H1 (cell line): ENCODE results near the gene CELF6. TPM values are rescaled to one million over a fixed set of nuclear protein-coding genes. Genes with fewer than 3 reads are reported as not detected.

ENCODE experiments used
- CTCF ChIA-PET: fragments of 300-600 bp; sonication (Branson Sonifier 250); formaldehyde crosslinking; loops from one replicate; lab custom pipeline; 2021; ENCODE audit not compliant: partially characterized antibody; lab: Charles Lee
- POLR2A ChIA-PET: fragments of 300-600 bp; sonication (Branson Sonifier 250); formaldehyde crosslinking; loops from one replicate; lab custom pipeline; 2021; ENCODE audit warnings: inconsistent platforms; ENCODE audit not compliant: partially characterized antibody; lab: Charles Lee
- DNase-seq, 2 experiments: peaks; one replicate each; pipeline versions ENCODE4 v3.0.0 to v3.0.0-alpha.2; 2010 to 2022; ENCODE audit warnings: low spot score in 2 of 2, low read depth in 1 of 2, mixed read lengths in 1 of 2
- FAIRE-seq: peaks from 2 replicates; lab custom pipeline; 2011; peaks lifted over from hg19 to GRCh38; lab: Jason Lieb, UNC
- H2AFZ ChIP-seq: 2 replicates; pipeline ENCODE4 v1.8.1; 2012; ENCODE audit warnings: low read length, inconsistent platforms
- H2AK5ac ChIP-seq: 2 replicates; pipeline ENCODE4 v1.6.1; 2013; ENCODE audit warnings: low read depth, low read length
- H2BK120ac ChIP-seq: replicated peaks from 2 replicates; pipeline ENCODE3; 2013; ENCODE audit warnings: low read depth, low read length, inconsistent platforms
- H2BK12ac ChIP-seq: 2 replicates; pipeline ENCODE4 v1.6.1; 2013; ENCODE audit warnings: low read depth, low read length
- H2BK15ac ChIP-seq: 2 replicates; pipeline ENCODE4 v1.6.1; 2013; ENCODE audit warnings: low read length
- H2BK20ac ChIP-seq: 2 replicates; pipeline ENCODE4 v1.6.1; 2013; ENCODE audit warnings: low read length
- H2BK5ac ChIP-seq: 2 replicates; pipeline ENCODE4 v1.6.1; 2013; ENCODE audit warnings: low read depth, low read length
- H3K14ac ChIP-seq: 2 replicates; pipeline ENCODE4 v1.6.1; 2013; ENCODE audit warnings: inconsistent platforms; ENCODE audit not compliant: insufficient read length
- H3K18ac ChIP-seq: 2 replicates; pipeline ENCODE4 v1.6.1; 2013; ENCODE audit warnings: low read length; ENCODE audit errors: extremely low read depth
- H3K23ac ChIP-seq: 2 replicates; pipeline ENCODE4 v1.6.1; 2013; ENCODE audit warnings: inconsistent platforms; ENCODE audit not compliant: insufficient read length
- H3K23me2 ChIP-seq: 2 replicates; pipeline ENCODE4 v1.6.1; 2013; ENCODE audit warnings: low read depth, low read length
- H3K27ac ChIP-seq: 2 replicates; pipeline ENCODE4 v1.6.1; 2011; ENCODE audit warnings: low read depth, low read length, inconsistent platforms
- H3K27me3 ChIP-seq, 4 experiments: replicated peaks in 1 of 4; 1 replicate in 1 of 4; 2 replicates in 3 of 4; pipeline versions ENCODE4 v1.6.1 to v1.8.1; 2011 to 2013; ENCODE audit warnings: low read length in 3 of 4, mild to moderate bottlenecking in 3 of 4, inconsistent platforms in 2 of 4, mixed read lengths in 2 of 4, moderate library complexity in 1 of 4; ENCODE audit not compliant: control insufficient read depth in 3 of 4, insufficient read depth in 3 of 4; ENCODE audit errors: extremely low read depth in 1 of 4
- H3K36me3 ChIP-seq, 4 experiments: 2 replicates each; pipeline versions ENCODE4 v1.6.1 to v1.8.1; 2011 to 2013; ENCODE audit warnings: mild to moderate bottlenecking in 4 of 4, low read length in 3 of 4, moderate library complexity in 2 of 4, control low read depth in 1 of 4, inconsistent platforms in 1 of 4; ENCODE audit not compliant: insufficient read depth in 4 of 4, control insufficient read depth in 2 of 4
- H3K4ac ChIP-seq: replicated peaks from 2 replicates; pipeline ENCODE3; 2013; ENCODE audit warnings: low read length, low read depth, mixed read lengths, inconsistent platforms; ENCODE audit not compliant: insufficient read length
- H3K4me1 ChIP-seq, 4 experiments: replicated peaks in 1 of 4; 1 replicate in 1 of 4; 2 replicates in 3 of 4; pipeline versions ENCODE4 v1.6.1 to v1.8.1; 2011 to 2013; ENCODE audit warnings: low read length in 3 of 4, inconsistent platforms in 2 of 4, mixed read lengths in 1 of 4; ENCODE audit not compliant: insufficient read depth in 4 of 4, control insufficient read depth in 3 of 4
- H3K4me2 ChIP-seq, 2 experiments: 2 replicates each; pipeline versions ENCODE4 v1.6.1 to v1.8.1; 2011 to 2013; ENCODE audit warnings: low read depth in 2 of 2, low read length in 2 of 2, control low read depth in 1 of 2, inconsistent platforms in 1 of 2, mild to moderate bottlenecking in 1 of 2; ENCODE audit not compliant: insufficient read depth in 1 of 2
- H3K4me3 ChIP-seq, 4 experiments: fragments of 200-600, 300-600 bp in 1 of 4; sonication (generic), shearing (Covaris generic), sonication (Bioruptor Twin) in 1 of 4; 2 replicates each; pipeline versions ENCODE4 v1.5.1 to v1.8.1; 2011 to 2016; ENCODE audit warnings: low read length in 4 of 4, low read depth in 3 of 4, control low read depth in 2 of 4, inconsistent platforms in 2 of 4, mild to moderate bottlenecking in 2 of 4, mixed read lengths in 1 of 4, moderate library complexity in 1 of 4; ENCODE audit not compliant: insufficient read depth in 2 of 4; ENCODE audit errors: extremely low read depth in 1 of 4
- H3K56ac ChIP-seq: replicated peaks from 2 replicates; pipeline ENCODE3; 2013; ENCODE audit warnings: low read depth, mild to moderate bottlenecking, mixed read lengths, low read length, inconsistent platforms; ENCODE audit not compliant: insufficient read length
- H3K79me1 ChIP-seq: 2 replicates; pipeline ENCODE4 v1.6.1; 2013; ENCODE audit warnings: low read depth, low read length, control low read depth
- H3K79me2 ChIP-seq, 2 experiments: 2 replicates each; pipeline versions ENCODE4 v1.6.1 to v1.8.1; 2012 to 2013; ENCODE audit warnings: low read length in 2 of 2, mild to moderate bottlenecking in 2 of 2, inconsistent platforms in 1 of 2; ENCODE audit not compliant: insufficient read depth in 2 of 2, control insufficient read depth in 1 of 2
- H3K9ac ChIP-seq, 4 experiments: replicated peaks in 1 of 4; 1 replicate in 1 of 4; 2 replicates in 3 of 4; pipeline versions ENCODE4 v1.6.1 to v1.8.1; 2011 to 2013; ENCODE audit warnings: low read depth in 3 of 4, low read length in 3 of 4, control low read depth in 2 of 4, mild to moderate bottlenecking in 2 of 4, moderate library complexity in 2 of 4, inconsistent platforms in 1 of 4; ENCODE audit errors: extremely low read depth in 1 of 4
- H3K9me3 ChIP-seq, 2 experiments: 2 replicates each; pipeline versions ENCODE4 v1.6.1 to v1.8.1; 2012 to 2013; ENCODE audit warnings: mild to moderate bottlenecking in 2 of 2, moderate library complexity in 2 of 2, control low read depth in 1 of 2, inconsistent platforms in 1 of 2, low read depth in 1 of 2, low read length in 1 of 2, mixed read lengths in 1 of 2; ENCODE audit not compliant: insufficient read depth in 2 of 2
- H4K20me1 ChIP-seq, 2 experiments: replicated peaks in 1 of 2; 2 replicates each; pipeline versions ENCODE3 to v1.8.1; 2011 to 2013; ENCODE audit warnings: inconsistent platforms in 2 of 2, low read length in 2 of 2, mild to moderate bottlenecking in 1 of 2; ENCODE audit not compliant: insufficient read depth in 2 of 2, control insufficient read depth in 1 of 2
- H4K5ac ChIP-seq: 2 replicates; pipeline ENCODE4 v1.6.1; 2013; ENCODE audit warnings: low read length, low read depth, mixed read lengths, inconsistent platforms; ENCODE audit not compliant: insufficient read length
- H4K8ac ChIP-seq: 2 replicates; pipeline ENCODE4 v1.8.0; 2013; ENCODE audit warnings: mild to moderate bottlenecking, moderate library complexity, low read length, inconsistent platforms; ENCODE audit not compliant: insufficient read depth; ENCODE audit errors: extremely low read depth
- H4K91ac ChIP-seq: replicated peaks from 2 replicates; pipeline ENCODE3; 2013; ENCODE audit warnings: low read length, mixed read lengths, inconsistent platforms; ENCODE audit not compliant: insufficient read length
- BACH1 ChIP-seq: IDR thresholded peaks from 2 replicates; pipeline ENCODE4 v1.6.1; 2012; ENCODE audit warnings: low read length, improper control_type of control experiment
- CTBP2 ChIP-seq: IDR thresholded peaks from 2 replicates; pipeline ENCODE4 v1.7.0; 2011; ENCODE audit warnings: borderline replicate concordance, mild to moderate bottlenecking, moderate library complexity, mixed read lengths, low read length; ENCODE audit not compliant: insufficient read depth, insufficient read length
- HDAC2 ChIP-seq, 2 experiments: fragments of 300-600 bp in 1 of 2; sonication (generic) in 1 of 2; IDR thresholded peaks; 2 replicates each; pipeline ENCODE4 v1.6.1; 2011 to 2012; ENCODE audit warnings: low read depth in 2 of 2, low read length in 2 of 2, mild to moderate bottlenecking in 2 of 2, moderate library complexity in 2 of 2, borderline replicate concordance in 1 of 2, inconsistent platforms in 1 of 2
- HDAC6 ChIP-seq: IDR thresholded peaks from one replicate; pipeline ENCODE4 v1.7.1; 2012; ENCODE audit warnings: low read depth, mild to moderate bottlenecking, inconsistent platforms, low read length, moderate library complexity
- POLR2A ChIP-seq, 2 experiments: IDR thresholded peaks; 1 replicate in 1 of 2; 2 replicates in 1 of 2; pipeline ENCODE4 v1.6.1; 2011; ENCODE audit warnings: low read depth in 2 of 2, low read length in 2 of 2, mild to moderate bottlenecking in 2 of 2; ENCODE audit errors: control extremely low read depth in 1 of 2
- SIN3A ChIP-seq, 2 experiments: IDR thresholded peaks in 1 of 2; conservative IDR thresholded peaks in 1 of 2; 2 replicates each; pipeline ENCODE4 v1.6.1; 2011 to 2012; ENCODE audit warnings: low read length in 2 of 2, improper control_type of control experiment in 1 of 2, low read depth in 1 of 2, mild to moderate bottlenecking in 1 of 2
- SIRT6 ChIP-seq: IDR thresholded peaks from one replicate; pipeline ENCODE4 v1.7.1; 2012; ENCODE audit warnings: low read length, inconsistent platforms
- SIX5 ChIP-seq: IDR thresholded peaks from 2 replicates; pipeline ENCODE4 v1.6.1; 2011; ENCODE audit warnings: mild to moderate bottlenecking, low read depth, low read length
- SP1 ChIP-seq: IDR thresholded peaks from 2 replicates; pipeline ENCODE4 v1.6.1; 2011; ENCODE audit warnings: low read depth, low read length
- SP4 ChIP-seq: IDR thresholded peaks from 2 replicates; pipeline ENCODE4 v1.6.1; 2012; ENCODE audit warnings: low read length, inconsistent platforms
- TAF7 ChIP-seq: optimal IDR thresholded peaks from 2 replicates; pipeline ENCODE3; 2011; ENCODE audit warnings: low read depth, mild to moderate bottlenecking, inconsistent platforms, low read length, moderate library complexity, borderline replicate concordance
- TBP ChIP-seq: IDR thresholded peaks from 2 replicates; pipeline ENCODE4 v1.6.1; 2011; ENCODE audit warnings: low read depth, low read length, improper control_type of control experiment
- WGBS, 2 experiments: shearing (Covaris generic) in 1 of 2; methylation state at CpG; one replicate each; pipeline versions ENCODE4 v1.1.6 to v1.1.7; 2013 to 2015; ENCODE audit warnings: low lambda C conversion rate in 2 of 2, mixed read lengths in 2 of 2, inconsistent platforms in 1 of 2, low coverage in 1 of 2, missing lambda C conversion rate in 1 of 2; ENCODE audit not compliant: insufficient replicate concordance in 2 of 2, insufficient coverage in 1 of 2, insufficient read length in 1 of 2; ENCODE audit errors: extremely low coverage in 1 of 2, missing lambda C conversion rate in 1 of 2; 5-methylcytosine and 5-hydroxymethylcytosine counted together
- polyA plus RNA-seq, 7 experiments: library from polyadenylated mRNA; depleted of rRNA in 3 of 7; stranded (reverse) in 5 of 7; unstranded in 2 of 7; fragments of >200 nt in 5 of 7; fragments of 200-250 nt in 2 of 7; gene quantifications; 1 replicate in 5 of 7; 2 replicates in 1 of 7; 4 replicates in 1 of 7; pipeline versions ENCODE4 v1.2.1 to v1.2.3, GENCODE V29; 2011 to 2013; ENCODE audit warnings: missing spikeins in 2 of 7, mixed read lengths in 2 of 7
- total RNA-seq: library from RNA; stranded (reverse); fragmentation: NEBNext Ultra II Directional; extraction: Animal tissue kit (Norgen Biotek cat#: 25700); gene quantifications from 2 replicates; pipeline ENCODE4 v1.2.1, GENCODE V29; 2021

Gene CELF6
- total and polyA plus RNA-seq, 2 of the 8 experiments (the other 6 are each of a cell fraction or from before 2014, with no cell fraction given), result 0.09 to 0.19 TPM

DNA sequence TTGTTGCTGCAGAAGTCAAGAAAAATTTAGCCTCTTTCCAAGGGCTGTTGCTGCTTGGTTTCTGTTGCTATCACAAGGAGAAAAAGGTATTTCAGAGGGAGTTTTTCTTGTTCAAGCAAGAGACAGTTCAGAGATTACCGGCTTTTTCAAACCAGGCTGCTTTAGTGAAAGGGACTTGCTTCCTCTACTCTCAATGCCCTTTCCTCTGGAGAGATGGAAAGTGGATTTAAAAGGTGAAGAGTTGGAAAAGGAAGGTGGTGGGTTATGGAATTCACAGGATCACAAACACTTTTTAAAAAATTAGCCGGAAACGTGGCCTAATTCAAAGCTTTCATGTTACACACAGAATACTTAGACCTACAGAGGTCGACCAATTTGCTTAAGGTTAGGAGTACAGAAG, 48.7 kb downstream of the CELF6 start:
- Histone ChIP-seq H3K36me3 (peaks cover 6 to 16% (median 13%) of the 10 kb centered on the region in 4 experiments; a peak in 7 of 8 replicates), H3K23me2 (peaks cover 4% of the 10 kb centered on the region), H3K4me2 (peak overlapping the region; percentile 57 to 73; a peak in 2 of 4 replicates), H3K27me3 (no peaks in the 10 kb centered on the region), H3K56ac (no peak overlapping the region), H2BK12ac (no peak overlapping the region), H3K79me1 (no peaks in the 10 kb centered on the region), H4K5ac (no peak overlapping the region), H4K8ac (no peak overlapping the region), H3K9me3 (no peaks in the 10 kb centered on the region), H2BK120ac (no peak overlapping the region), H3K23ac (no peak overlapping the region), H4K20me1 (no peaks in the 10 kb centered on the region), H3K18ac (no peak overlapping the region), H3K14ac (no peak overlapping the region), H2AFZ (no peak overlapping the region), H2BK5ac (no peak overlapping the region), H3K27ac (no peak overlapping the region), H2BK20ac (no peak overlapping the region), H3K4ac (no peak overlapping the region), H3K4me1 (peaks cover 0 to 5% (median 3%) of the 10 kb centered on the region in 4 experiments; a peak in 4 of 7 replicates), H3K4me3 (peak overlapping the region in 1 of 4 experiments; percentile 86; a peak in 2 of 8 replicates), H3K9ac (peak overlapping the region in 1 of 4 experiments; percentile 9; a peak in 1 of 7 replicates), H4K91ac (no peak overlapping the region), H2BK15ac (no peak overlapping the region), H3K79me2 (peaks cover 0 to 11% of the 10 kb centered on the region in 2 experiments; a peak in 1 of 4 replicates), H2AK5ac (no peak overlapping the region)
- ChIA-PET POLR2A (interaction anchor here (0.7 to 1.0 kb wide), 2 partner anchors 41 to 44 kb away, joined by 3 to 4 read pairs; no protein-coding TSS in a partner anchor), CTCF (interaction anchor here (0.6 to 1.2 kb wide), 3 partner anchors 9 to 16 kb away, joined by 3 read pairs; no protein-coding TSS in a partner anchor)
- TF ChIP-seq POLR2A (IDR thresholded peaks at IDR 0.05; ENCODE audit: control extremely low read depth in 1 of 2, low read depth in 2 of 2, low read length in 2 of 2) (no peak), HDAC2 (IDR thresholded peaks at IDR 0.05; ENCODE audit: borderline replicate concordance in 1 of 2, low read depth in 2 of 2, low read length in 2 of 2) (no peak), BACH1 (no peak), SIN3A (conservative IDR thresholded peaks at IDR 0.05 in 1 of 2, IDR thresholded peaks at IDR 0.05 in 1 of 2; ENCODE audit: low read depth in 1 of 2, low read length in 2 of 2) (no peak), TBP (no peak), SP4 (no peak), SIRT6 (no peak), SP1 (no peak), HDAC6 (no peak), TAF7 (no peak), CTBP2 (no peak), SIX5 (no peak)
- FAIRE-seq (no peak), DNase-seq (no peak)
- 90% methylated on average over 4 of the region's 4 CpGs; no CpG with 5 or more reads in 1 of the 2 experiments for WGBS, 2 experiments
